Muscle of leg (tissue), 16 donors: ENCODE measurements around the gene PIERCE2. TPM values are rescaled to one million over a fixed set of nuclear protein-coding genes. Genes with fewer than 3 reads are reported as not detected.

ENCODE experiments used
- DNase-seq: peaks from one replicate; pipeline ENCODE4 v3.0.0; 2013
- H3K27ac ChIP-seq: one replicate; pipeline ENCODE4 v1.5.1; 2013; ENCODE audit warnings: mild to moderate bottlenecking, low read length, control low read depth
- H3K27me3 ChIP-seq: one replicate; pipeline ENCODE4 v1.6.1; 2013; ENCODE audit warnings: low read length; ENCODE audit not compliant: control insufficient read depth, insufficient read depth
- H3K36me3 ChIP-seq: one replicate; pipeline ENCODE4 v1.6.1; 2013; ENCODE audit warnings: low read length; ENCODE audit not compliant: control insufficient read depth, insufficient read depth
- H3K4me1 ChIP-seq: one replicate; pipeline ENCODE4 v1.6.1; 2013; ENCODE audit warnings: low read length; ENCODE audit not compliant: control insufficient read depth, insufficient read depth
- H3K4me3 ChIP-seq: one replicate; pipeline ENCODE4 v1.5.1; 2013; ENCODE audit warnings: low read length, control low read depth
- H3K9me3 ChIP-seq: replicated peaks from 2 replicates; pipeline ENCODE4 v1.6.1; 2013; ENCODE audit warnings: low read depth, low read length; ENCODE audit not compliant: control insufficient read depth
- WGBS: methylation state at CpG from one replicate; pipeline ENCODE4 v1.1.5; 2013; ENCODE audit warnings: missing lambda C conversion rate; ENCODE audit not compliant: insufficient coverage; 5-methylcytosine and 5-hydroxymethylcytosine counted together
- long read RNA-seq, 11 donors: transcript quantifications; one replicate each; lab custom pipeline, GENCODE V29; 2026
- polyA plus RNA-seq, 8 donors: library from polyadenylated mRNA; unstranded; fragments of 120-200 nt; gene quantifications; one replicate each; pipeline versions ENCODE4 v1.2.1 to v1.2.3, GENCODE V29; 2013; ENCODE audit warnings: inconsistent platforms in 1 of 8, low replicate concordance in 1 of 8; ENCODE audit not compliant: insufficient read length in 8 of 8, insufficient read depth in 1 of 8
- total RNA-seq: library from RNA; stranded (reverse); fragments of 120-200 nt; gene quantifications from one replicate; pipeline ENCODE4 v1.2.4, GENCODE V29; 2013

The PIERCE2 gene, protein sequence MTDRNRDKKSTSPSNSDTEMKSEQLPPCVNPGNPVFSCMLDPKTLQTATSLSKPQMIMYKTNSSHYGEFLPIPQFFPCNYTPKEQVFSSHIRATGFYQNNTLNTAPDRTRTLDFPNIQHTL
- total RNA-seq (1.4 TPM), polyA plus RNA-seq (1 to 10 TPM in 7 of 8 donors, under 1 TPM in 1; 0.86 to 1.4 (median 1.3) TPM)
- long read RNA-seq, donor 1, partial matches to known transcripts = 0 of 1 reads
- long read RNA-seq, donor 1, other reads (novel, unspliced or antisense) = 0 of 1 reads
- long read RNA-seq, donor 2 = 0 reads
- long read RNA-seq, donor 3, partial matches to known transcripts = 0 of 4 reads
- long read RNA-seq, donor 3, other reads (novel, unspliced or antisense) = 0 of 4 reads
- long read RNA-seq, donor 4, partial matches to known transcripts = 0 of 1 reads
- long read RNA-seq, donor 4, other reads (novel, unspliced or antisense) = 0 of 1 reads
- long read RNA-seq, donor 5, partial matches to known transcripts = 0 of 2 reads
- long read RNA-seq, donor 5, other reads (novel, unspliced or antisense) = 0 of 2 reads
- long read RNA-seq, donor 6, partial matches to known transcripts = 0 of 3 reads
- long read RNA-seq, donor 6, other reads (novel, unspliced or antisense) = 0 of 3 reads
- long read RNA-seq, donor 7, partial matches to known transcripts = 0 of 2 reads
- long read RNA-seq, donor 7, other reads (novel, unspliced or antisense) = 0 of 2 reads
- long read RNA-seq, donor 8, partial matches to known transcripts = 5 of 6 reads
- long read RNA-seq, donor 8, other reads (novel, unspliced or antisense) = 0 of 6 reads
- long read RNA-seq, donor 9, partial matches to known transcripts = 0 of 13 reads
- long read RNA-seq, donor 9, other reads (novel, unspliced or antisense) = 10 of 13 reads
- long read RNA-seq, donor 10, partial matches to known transcripts = 0 of 2 reads
- long read RNA-seq, donor 10, other reads (novel, unspliced or antisense) = 0 of 2 reads
- long read RNA-seq, donor 11, partial matches to known transcripts = 0 of 3 reads
- long read RNA-seq, donor 11, other reads (novel, unspliced or antisense) = 0 of 3 reads

DNA sequence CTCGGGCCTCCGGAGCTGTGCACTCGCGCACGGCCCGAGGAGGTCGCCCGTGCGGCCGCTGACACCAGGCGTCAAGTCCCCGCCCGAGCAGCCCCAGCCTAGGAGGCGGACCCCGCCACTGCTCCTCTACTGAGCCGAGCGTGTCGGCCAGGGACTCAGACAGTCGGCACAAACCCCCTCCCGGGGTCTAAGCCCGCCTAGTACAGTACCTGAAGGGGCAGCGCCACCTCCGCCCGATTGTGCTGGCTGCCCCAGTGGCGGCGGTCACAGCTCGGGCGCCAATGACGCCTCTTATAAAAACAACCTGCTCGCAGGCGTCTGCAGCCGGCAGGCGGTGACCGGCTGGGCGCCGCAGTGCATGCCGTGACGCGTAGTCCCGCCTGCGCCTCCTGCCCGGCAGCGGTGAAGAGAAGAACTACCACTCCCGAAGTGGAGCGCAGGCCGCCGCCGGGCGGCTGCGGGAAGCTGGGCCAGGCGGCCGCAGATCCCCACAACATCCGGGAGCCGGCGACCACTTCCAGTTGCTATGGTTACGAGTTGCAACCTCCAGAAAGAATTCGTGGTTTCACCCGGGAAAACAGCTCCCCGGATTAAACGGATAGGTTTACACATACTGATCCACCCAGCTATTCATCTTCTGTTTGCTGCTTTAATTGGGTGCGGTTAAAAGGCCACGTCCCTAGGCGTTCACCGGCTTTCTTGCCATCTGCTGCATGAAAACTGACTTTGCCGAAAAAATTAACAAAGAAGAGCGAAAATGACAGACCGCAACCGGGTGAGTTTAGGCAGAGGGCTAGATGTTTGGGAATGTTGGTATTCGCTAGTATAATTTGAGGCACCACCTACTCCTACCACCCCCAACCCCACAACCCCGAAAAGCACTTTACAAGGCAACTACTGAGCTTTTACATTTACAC is at the start of gene PIERCE2, which contains the start of gene CCPG1:
Gene PIERCE2, plus strand, starts transcription at position 484 of the 917 bp plus-strand sequence. Its CDS starts 274 bp downstream, at position 758.
Gene CCPG1, minus strand, starts transcription at position 348 of the 917 bp plus-strand sequence. CDS start 18,935 bp downstream, outside the sequence.
- Histone ChIP-seq H3K4me1 (peaks cover 5% of the 10 kb centered on the region), H3K27me3 (no peaks in the 10 kb centered on the region), H3K27ac (peak within 1 kb of the TSS; percentile 98), H3K9me3 (no peaks in the 10 kb centered on the region), H3K4me3 (peak within 1 kb of the TSS; percentile 88), H3K36me3 (no peaks in the 10 kb centered on the region)
- under 1% methylated on average over 61 of the region's 70 CpGs for WGBS
- peak; percentile 97 for DNase-seq

DNA sequence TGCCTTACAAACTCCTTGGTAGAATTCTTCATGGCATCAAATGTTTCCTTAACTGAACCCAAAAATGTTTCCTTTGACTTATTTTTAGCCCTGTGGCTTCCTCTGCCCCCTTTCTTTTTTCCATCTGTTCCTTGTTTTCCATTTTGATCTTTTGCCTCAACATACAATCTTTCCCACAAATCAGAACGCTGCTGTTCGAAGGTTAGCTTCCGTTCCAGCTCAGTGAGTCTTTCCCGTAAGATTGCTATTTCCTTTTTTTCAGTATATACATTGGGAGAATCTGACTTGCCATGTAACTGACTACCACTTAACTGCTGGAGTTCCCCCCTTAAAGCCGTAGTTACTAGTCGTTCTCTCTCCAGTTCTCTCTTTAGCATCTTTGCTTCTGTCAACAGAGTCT is 48.0 kb upstream of the PIERCE2 start:
- no peaks in the 10 kb centered on the region for H3K9me3 ChIP-seq
- no CpG with 5 or more reads among the region's 6 CpGs for WGBS
- no peaks in the 10 kb centered on the region for H3K27me3 ChIP-seq
- peak; percentile 5 for DNase-seq
- H3K36me3 ChIP-seq = peaks cover 10% of the 10 kb centered on the region
- H3K27ac ChIP-seq = no peak overlapping the region
- no peaks in the 10 kb centered on the region for H3K4me1 ChIP-seq
- no peak overlapping the region for H3K4me3 ChIP-seq

DNA sequence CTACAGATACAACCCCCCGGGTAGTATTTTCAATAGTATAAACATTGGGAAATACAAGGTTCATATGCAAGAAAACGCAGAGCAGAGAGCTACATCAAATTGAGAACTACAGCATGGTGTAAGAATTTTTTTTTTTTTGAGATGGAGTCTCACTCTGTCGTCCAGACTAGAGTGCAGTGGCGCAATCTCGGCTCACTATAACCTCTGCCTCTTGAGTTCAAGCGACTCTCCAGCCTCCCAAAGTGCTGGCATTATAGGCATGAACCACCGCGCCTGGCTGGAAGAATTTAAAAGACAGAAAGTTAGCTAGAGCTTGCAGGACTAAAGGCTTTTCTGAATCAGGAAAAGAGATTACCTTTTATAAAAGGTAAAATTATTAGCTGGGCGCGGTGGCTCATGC is 47.2 kb upstream of the PIERCE2 start:
- H3K27ac ChIP-seq = no peak overlapping the region
- H3K27me3 ChIP-seq = no peaks in the 10 kb centered on the region
- 94% methylated on average over 3 of the region's 10 CpGs for WGBS
- H3K4me1 ChIP-seq = no peaks in the 10 kb centered on the region
- no peak for DNase-seq
- H3K4me3 ChIP-seq = no peak overlapping the region
- no peaks in the 10 kb centered on the region for H3K9me3 ChIP-seq
- H3K36me3 ChIP-seq = peaks cover 10% of the 10 kb centered on the region

DNA sequence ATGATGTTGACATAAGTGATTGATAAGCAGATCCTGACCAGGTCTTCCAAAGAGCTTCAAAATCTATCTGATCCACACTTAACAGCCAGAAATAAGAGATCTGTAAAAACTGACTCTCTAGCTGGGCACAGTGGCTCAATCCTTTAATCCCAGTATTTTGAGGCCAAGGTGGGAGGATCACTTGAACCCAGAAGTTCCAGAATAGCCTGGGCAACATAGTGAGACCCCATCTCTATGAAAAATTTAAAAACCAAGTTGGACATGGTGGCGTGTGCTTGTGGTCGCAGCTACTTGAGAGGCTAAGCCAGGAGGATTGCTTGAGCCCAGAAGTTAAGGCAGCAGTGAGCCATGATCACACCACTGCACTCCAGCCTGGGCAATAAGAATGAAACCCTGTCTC is 45.7 kb upstream of the PIERCE2 start:
- Histone ChIP-seq H3K4me1 (no peaks in the 10 kb centered on the region), H3K27me3 (no peaks in the 10 kb centered on the region), H3K36me3 (peaks cover 10% of the 10 kb centered on the region), H3K27ac (no peak overlapping the region), H3K9me3 (no peaks in the 10 kb centered on the region), H3K4me3 (no peak overlapping the region)
- DNase-seq = no peak
- 100% methylated on average over 2 of the region's 2 CpGs for whole genome bisulfite sequencing

DNA sequence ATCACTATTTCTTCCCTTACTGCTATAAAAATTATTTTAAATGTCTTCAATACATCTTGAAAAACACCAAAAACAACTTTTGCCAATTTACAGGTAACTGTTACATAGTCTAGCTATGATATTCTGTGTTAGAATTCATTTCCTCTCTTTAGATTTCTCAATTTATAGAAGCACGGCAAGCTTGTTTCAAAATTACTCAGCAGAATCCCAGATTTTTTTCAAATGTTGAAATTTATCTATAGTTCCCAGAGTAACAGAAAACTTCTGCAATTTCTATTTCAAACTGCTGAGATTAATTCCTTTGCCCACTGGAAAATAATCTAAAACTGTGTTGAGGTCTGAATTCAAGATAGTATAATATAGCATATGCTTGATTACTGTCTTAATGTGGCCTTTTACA is 41.3 kb upstream of the PIERCE2 start:
- DNase-seq = no peak
- H3K36me3 ChIP-seq = peaks cover 3% of the 10 kb centered on the region
- no peaks in the 10 kb centered on the region for H3K27me3 ChIP-seq
- no peak overlapping the region for H3K27ac ChIP-seq
- no peak overlapping the region for H3K4me3 ChIP-seq
- WGBS = no CpG with 5 or more reads among the region's 1 CpG
- no peaks in the 10 kb centered on the region for H3K4me1 ChIP-seq
- H3K9me3 ChIP-seq = no peaks in the 10 kb centered on the region

DNA sequence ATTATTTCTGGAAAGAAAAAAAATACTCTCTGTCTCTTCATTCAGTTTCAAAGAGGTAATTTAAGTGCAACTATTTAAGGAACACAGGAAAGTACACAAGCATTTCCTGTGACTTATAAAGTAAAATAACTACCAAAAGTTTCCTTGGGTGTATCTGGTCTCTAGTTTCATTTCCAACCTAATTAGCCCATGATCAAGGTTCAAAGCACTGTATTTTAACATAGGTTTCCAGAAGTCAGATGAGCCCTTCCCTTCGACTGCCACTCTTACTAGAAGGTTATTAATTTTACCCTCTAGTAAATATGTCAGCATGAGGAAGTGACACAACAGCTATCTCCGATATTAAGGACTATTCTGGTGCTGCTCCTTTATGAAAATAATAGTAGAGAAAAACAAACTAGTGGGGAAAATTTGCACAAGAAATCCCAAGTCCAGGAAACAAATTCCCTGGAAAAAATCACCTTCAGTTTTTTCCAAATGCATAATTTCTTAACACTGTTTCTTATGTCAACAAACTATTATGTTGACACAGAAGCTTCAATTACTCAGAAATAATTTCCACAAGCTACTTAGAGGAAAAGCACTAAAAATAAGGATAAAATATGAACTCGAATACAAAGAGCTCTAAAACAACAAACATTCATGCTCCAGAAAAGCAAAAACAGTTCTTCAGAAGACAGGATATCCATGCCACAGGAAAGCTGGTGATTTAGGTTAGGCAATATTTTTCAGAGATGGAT is 35.4 kb upstream of the PIERCE2 start:
- Histone ChIP-seq H3K4me1 (no peaks in the 10 kb centered on the region), H3K27ac (no peak overlapping the region), H3K27me3 (no peaks in the 10 kb centered on the region), H3K36me3 (peaks cover 5% of the 10 kb centered on the region), H3K4me3 (no peak overlapping the region), H3K9me3 (no peaks in the 10 kb centered on the region)
- no peak for DNase-seq
- no CpG with 5 or more reads among the region's 3 CpGs for WGBS

DNA sequence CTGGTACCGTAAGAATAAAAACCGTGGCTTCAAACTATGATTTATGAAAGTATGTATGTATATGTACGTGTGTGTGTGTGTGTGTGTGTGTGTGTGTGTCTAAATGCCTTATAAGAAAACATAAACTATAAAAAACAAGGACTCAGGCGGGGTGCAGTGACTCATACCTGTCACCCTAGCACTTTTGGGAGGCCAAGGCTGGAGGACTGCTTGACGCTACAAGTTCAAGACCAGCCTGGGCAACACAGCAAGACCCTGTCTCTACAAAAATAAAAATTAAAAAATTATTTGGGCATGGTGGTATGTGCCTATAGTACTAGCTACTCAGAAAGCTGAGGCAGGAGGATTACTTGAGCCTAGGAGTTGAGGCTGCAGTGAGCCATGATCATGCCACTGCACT is 29.2 kb upstream of the PIERCE2 start:
- DNase-seq = no peak
- Histone ChIP-seq H3K27me3 (no peaks in the 10 kb centered on the region), H3K4me3 (no peak overlapping the region), H3K4me1 (no peaks in the 10 kb centered on the region), H3K27ac (no peak overlapping the region), H3K36me3 (peaks cover 6% of the 10 kb centered on the region), H3K9me3 (no peaks in the 10 kb centered on the region)
- WGBS = no CpG with 5 or more reads among the region's 5 CpGs

DNA sequence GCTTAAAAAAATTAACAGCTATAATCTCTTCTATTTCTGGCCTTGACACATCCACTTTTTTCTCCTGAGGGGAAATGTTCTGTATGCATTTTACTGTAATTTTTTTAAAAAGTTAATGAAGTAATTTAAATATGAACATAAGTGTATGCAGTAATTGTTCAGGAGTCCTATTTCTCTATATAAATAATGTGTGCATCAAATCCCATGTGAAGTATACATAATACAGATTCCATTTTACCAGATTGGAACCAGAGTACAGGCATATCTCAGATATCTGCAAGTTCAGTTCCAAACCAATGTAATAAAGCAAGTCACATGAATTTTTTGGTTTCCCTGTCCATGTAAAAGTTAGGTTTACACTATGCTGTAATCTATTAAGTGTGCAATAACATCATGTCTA is 26.7 kb upstream of the PIERCE2 start:
- H3K9me3 ChIP-seq = no peaks in the 10 kb centered on the region
- no peaks in the 10 kb centered on the region for H3K27me3 ChIP-seq
- no peaks in the 10 kb centered on the region for H3K4me1 ChIP-seq
- peaks cover 6% of the 10 kb centered on the region for H3K36me3 ChIP-seq
- no peak for DNase-seq
- no peak overlapping the region for H3K27ac ChIP-seq
- H3K4me3 ChIP-seq = no peak overlapping the region

DNA sequence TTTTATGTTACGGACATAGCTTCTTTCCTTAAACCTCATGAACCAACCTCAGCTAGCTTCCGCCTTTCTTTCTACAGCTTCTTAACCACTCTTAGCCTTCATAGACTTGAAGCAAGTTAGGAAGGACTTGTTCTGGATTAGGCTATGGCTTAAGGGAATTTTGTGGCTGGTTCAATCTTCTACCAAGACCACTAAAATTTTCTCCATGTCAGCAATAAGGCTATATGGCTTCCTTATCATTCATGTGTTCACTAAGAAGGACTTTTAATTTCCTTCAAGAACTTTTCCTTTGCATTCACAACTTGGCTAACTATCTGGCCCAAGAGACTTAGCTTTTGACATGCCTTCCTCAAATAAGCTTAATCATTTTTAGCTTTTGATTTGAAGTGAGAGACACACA is 24.6 kb upstream of the PIERCE2 start:
- Histone ChIP-seq H3K27ac (no peak overlapping the region), H3K4me1 (no peaks in the 10 kb centered on the region), H3K9me3 (no peaks in the 10 kb centered on the region), H3K36me3 (peaks cover 4% of the 10 kb centered on the region), H3K27me3 (no peaks in the 10 kb centered on the region), H3K4me3 (no peak overlapping the region)
- WGBS = 100% methylated on average over 1 of the region's 2 CpGs
- no peak for DNase-seq
